HepG2 (cell line): ENCODE data around the gene CIDEA. TPM values are rescaled to one million over a fixed set of nuclear protein-coding genes. Genes with fewer than 3 reads are reported as not detected.

Source experiments
- ATAC-seq: fragments of 200-7000 bp; cut with Tn5 transposase; 3 replicates; pipeline ENCODE4 v1.9.1; 2020; ENCODE audit warnings: mild to moderate bottlenecking, moderate library complexity
- BruUV-seq: library from RNA; stranded (reverse); fragments of 400-500 nt; replicated peaks from 2 replicates; lab custom pipeline; 2021; lab: Mats Ljungman, UMichigan
- CTCF ChIA-PET: fragments of 300-600 bp; formaldehyde crosslinking; extraction: SDS; loops from one replicate; lab custom pipeline; 2021; ENCODE audit warnings: low total read pairs, inconsistent platforms, low intra/inter-chr PET ratio; lab: Yijun Ruan, JAX
- POLR2A ChIA-PET: fragments of 350-600 bp; sonication (Branson Sonifier 250); formaldehyde crosslinking; loops from one replicate; lab custom pipeline; 2020; ENCODE audit warnings: antibody characterized with exemption, inconsistent platforms; lab: Yijun Ruan, JAX
- DNase-seq: peaks from one replicate; pipeline ENCODE4 v3.0.0-alpha.2; 2015; ENCODE audit warnings: low spot score
- FAIRE-seq: peaks from 3 replicates; lab custom pipeline; 2011; peaks lifted over from hg19 to GRCh38; lab: Jason Lieb, UNC
- H2AFZ ChIP-seq: one replicate; pipeline ENCODE4 v1.6.1; 2011; ENCODE audit warnings: low read length, inconsistent platforms
- H3K27ac ChIP-seq: fragments of 300-600 bp; 3 replicates; pipeline ENCODE4 v1.8.0; 2011; ENCODE audit warnings: mixed run types, mild to moderate bottlenecking, mixed read lengths, low read length, inconsistent platforms; ENCODE audit not compliant: insufficient read depth; ENCODE audit errors: extremely low read length
- H3K27me3 ChIP-seq, 2 experiments: fragments of 200-600 bp in 1 of 2; 2 replicates in 1 of 2; 3 replicates in 1 of 2; pipeline versions ENCODE4 v1.6.0 to v1.8.0; 2011; ENCODE audit warnings: low read length in 2 of 2, mild to moderate bottlenecking in 2 of 2, moderate library complexity in 2 of 2, inconsistent platforms in 1 of 2; ENCODE audit not compliant: insufficient read depth in 2 of 2, control insufficient read depth in 1 of 2
- H3K36me3 ChIP-seq, 2 experiments: fragments of 200-600 bp in 1 of 2; replicated peaks in 1 of 2; 2 replicates in 1 of 2; 3 replicates in 1 of 2; pipeline versions ENCODE4 v1.5.1 to v1.8.0; 2011; ENCODE audit warnings: low read length in 2 of 2, inconsistent platforms in 1 of 2; ENCODE audit not compliant: insufficient read depth in 2 of 2, control insufficient read depth in 1 of 2
- H3K4me1 ChIP-seq: 2 replicates; pipeline ENCODE4 v1.5.1; 2012; ENCODE audit warnings: low read length, inconsistent platforms; ENCODE audit not compliant: insufficient read depth
- H3K4me2 ChIP-seq: 2 replicates; pipeline ENCODE4 v1.6.0; 2011; ENCODE audit warnings: low read depth, low read length, inconsistent platforms
- H3K4me3 ChIP-seq, 3 experiments: fragments of 200-600 bp in 1 of 3; sonication (generic), shearing (Covaris generic) in 1 of 3; replicated peaks in 1 of 3; 2 replicates each; pipeline ENCODE4 v1.5.1; 2011 to 2016; ENCODE audit warnings: low read length in 3 of 3, inconsistent platforms in 2 of 3, low read depth in 2 of 3, mild to moderate bottlenecking in 2 of 3, control low read depth in 1 of 3, mixed read lengths in 1 of 3; ENCODE audit not compliant: insufficient read depth in 1 of 3
- H3K79me2 ChIP-seq: one replicate; pipeline ENCODE4 v1.6.1; 2011; ENCODE audit warnings: low read length, inconsistent platforms; ENCODE audit not compliant: insufficient read depth
- H3K9ac ChIP-seq: 2 replicates; pipeline ENCODE4 v1.6.0; 2011; ENCODE audit warnings: mild to moderate bottlenecking, low read depth, low read length, inconsistent platforms; ENCODE audit not compliant: insufficient read depth
- H3K9me3 ChIP-seq: 2 replicates; pipeline ENCODE4 v1.5.1; 2012; ENCODE audit warnings: mild to moderate bottlenecking, low read length
- H4K20me1 ChIP-seq: 2 replicates; pipeline ENCODE4 v1.6.0; 2011; ENCODE audit warnings: inconsistent platforms, mild to moderate bottlenecking, low read length, moderate library complexity; ENCODE audit not compliant: insufficient read depth
- FOXJ3 ChIP-seq: sonication (generic); formaldehyde crosslinking; IDR thresholded peaks from 2 replicates; pipeline ENCODE4 v1.4.0; 2020; ENCODE audit warnings: missing genetic modification reagents, mild to moderate bottlenecking, borderline replicate concordance
- HOXA5 ChIP-seq: sonication (generic); formaldehyde crosslinking; IDR thresholded peaks from 2 replicates; pipeline ENCODE4 v1.4.0; 2020; ENCODE audit warnings: missing genetic modification reagents
- PAXIP1 ChIP-seq: sonication (generic); formaldehyde crosslinking; conservative IDR thresholded peaks from 2 replicates; pipeline ENCODE4 v1.4.0; 2020; ENCODE audit warnings: mild to moderate bottlenecking, missing genetic modification reagents, moderate library complexity
- PBX3 ChIP-seq: sonication (generic); formaldehyde crosslinking; IDR thresholded peaks from 2 replicates; pipeline ENCODE4 v1.8.1; 2023; ENCODE audit warnings: missing genetic modification reagents, inconsistent platforms, borderline replicate concordance
- SP140L ChIP-seq: sonication (generic); formaldehyde crosslinking; IDR thresholded peaks from 2 replicates; pipeline ENCODE4 v1.4.0; 2020; ENCODE audit warnings: missing genetic modification reagents, borderline replicate concordance
- TRAFD1 ChIP-seq: sonication (generic); formaldehyde crosslinking; IDR thresholded peaks from 2 replicates; pipeline ENCODE4 v1.5.1; 2020; ENCODE audit warnings: missing genetic modification reagents, mild to moderate bottlenecking, borderline replicate concordance
- ZNF564 ChIP-seq: sonication (generic); formaldehyde crosslinking; IDR thresholded peaks from 2 replicates; pipeline ENCODE4 v1.8.1; 2023; ENCODE audit warnings: mild to moderate bottlenecking, missing genetic modification reagents
- ZSCAN12 ChIP-seq: sonication (generic); formaldehyde crosslinking; IDR thresholded peaks from 2 replicates; pipeline ENCODE4 v1.9.0; 2021; ENCODE audit warnings: mild to moderate bottlenecking, missing genetic modification reagents
- WGBS: methylation state at CpG from one replicate; pipeline ENCODE4 v1.1.6; 2017; ENCODE audit warnings: low lambda C conversion rate; 5-methylcytosine and 5-hydroxymethylcytosine counted together
- in situ Hi-C: cut with HindIII; loops from 2 replicates; pipeline ENCODE4 v1.10.0; 2017; ENCODE audit warnings: low pct_unique_long_range_greater_than_20kb; ENCODE audit not compliant: extremely low pct_ligation_motif_present
- intact Hi-C: fragments of 100-400 bp; cut with micrococcal nuclease; formaldehyde crosslinking; loops from one replicate; pipeline ENCODE4 v1.10.0; 2022; ENCODE audit not compliant: unreplicated experiment
- polyA plus RNA-seq, 8 experiments: library from polyadenylated mRNA; depleted of rRNA in 3 of 8; stranded (reverse) in 7 of 8; unstranded in 1 of 8; fragments of >200 nt; fragmentation: Illumina TruSeq in 4 of 8; extraction: Trizol in 4 of 8; gene quantifications; 2 replicates each; pipeline versions ENCODE4 v1.2.1 to v1.2.3, GENCODE V29; 2011 to 2016; ENCODE audit warnings: low read depth in 4 of 8, missing spikeins in 1 of 8, mixed read lengths in 1 of 8; ENCODE audit not compliant: insufficient read depth in 1 of 8
- total RNA-seq, 5 experiments: library from RNA; depleted of rRNA; stranded (reverse); fragments of >200 nt; fragmentation: Illumina TruSeq; extraction: Trizol; gene quantifications; 2 replicates each; pipeline ENCODE4 v1.2.3, GENCODE V29; 2016; ENCODE audit warnings: low read depth in 1 of 5

Gene CIDEA
- total and polyA plus RNA-seq, 2 of the 13 experiments (the other 11 are each of a cell fraction or from before 2014, with no cell fraction given), result not detected

- no peak overlapping the region for H2AFZ ChIP-seq
- H3K4me3 ChIP-seq, result no peak overlapping the region
- ChIA-PET CTCF (no interaction called here), POLR2A (no interaction called here)
- no peak overlapping the region for H3K4me2 ChIP-seq
- H3K79me2 ChIP-seq, result no peaks in the 10 kb centered on the region
- peaks cover 0 to 3% of the 10 kb centered on the region in 2 experiments; a peak in 1 of 5 replicates for H3K36me3 ChIP-seq
- H3K4me1 ChIP-seq, result no peaks in the 10 kb centered on the region
- no peak for TF ChIP-seq FOXJ3 (CRISPR knock-in tag)
- TF ChIP-seq SP140L (CRISPR knock-in tag), result no peak
- TF ChIP-seq TRAFD1 (CRISPR knock-in tag), result no peak
- no peak for TF ChIP-seq PBX3 (CRISPR knock-in tag)
- no peak for TF ChIP-seq ZSCAN12 (CRISPR knock-in tag)
- TF ChIP-seq PAXIP1 (CRISPR knock-in tag), result no peak
- TF ChIP-seq HOXA5, result no peak
- no peak for TF ChIP-seq ZNF564
- no peak overlapping the region for H3K27ac ChIP-seq
- BruUV-seq, result no TSS peak
- H3K27me3 ChIP-seq, result no peaks in the 10 kb centered on the region
- H3K9me3 ChIP-seq, result no peaks in the 10 kb centered on the region
- FAIRE-seq, result no peak
- H3K9ac ChIP-seq, result no peak overlapping the region
- in situ Hi-C loops (no loop called here), intact Hi-C loops (no loop called here)
- H4K20me1 ChIP-seq, result no peaks in the 10 kb centered on the region
- 95% methylated on average over 5 of the region's 5 CpGs for WGBS
- DNase-seq, result no peak
- no peak; the same call in 2 of the 3 replicates for ATAC-seq
Observed at GRCh38 chr18:12318857-12319256, 64.7 kb downstream of the CIDEA start.
